Retinal pigment epithelial cell (primary cell): ENCODE results near the gene BFSP2.
"Not testable (repeated sequence)": the region's sequence is repeated elsewhere in the genome, so short reads cannot be mapped to it uniquely, and the experiment has no call there.

Source experiments
- DNase-seq: peaks from one replicate; pipeline ENCODE4 v3.0.0-alpha.2; 2010; ENCODE audit warnings: low read depth
- H3K4me3 ChIP-seq: 2 replicates; pipeline ENCODE4 v1.5.1; 2011; ENCODE audit warnings: mild to moderate bottlenecking, low read length, control low read depth, moderate library complexity
- TF ChIP-seq, protein P1 (sequence below): conservative IDR thresholded peaks from 2 replicates; pipeline ENCODE4 v1.5.1; 2011; ENCODE audit warnings: low read depth, low read length, control low read depth, inconsistent platforms

The BFSP2 gene

DNA sequence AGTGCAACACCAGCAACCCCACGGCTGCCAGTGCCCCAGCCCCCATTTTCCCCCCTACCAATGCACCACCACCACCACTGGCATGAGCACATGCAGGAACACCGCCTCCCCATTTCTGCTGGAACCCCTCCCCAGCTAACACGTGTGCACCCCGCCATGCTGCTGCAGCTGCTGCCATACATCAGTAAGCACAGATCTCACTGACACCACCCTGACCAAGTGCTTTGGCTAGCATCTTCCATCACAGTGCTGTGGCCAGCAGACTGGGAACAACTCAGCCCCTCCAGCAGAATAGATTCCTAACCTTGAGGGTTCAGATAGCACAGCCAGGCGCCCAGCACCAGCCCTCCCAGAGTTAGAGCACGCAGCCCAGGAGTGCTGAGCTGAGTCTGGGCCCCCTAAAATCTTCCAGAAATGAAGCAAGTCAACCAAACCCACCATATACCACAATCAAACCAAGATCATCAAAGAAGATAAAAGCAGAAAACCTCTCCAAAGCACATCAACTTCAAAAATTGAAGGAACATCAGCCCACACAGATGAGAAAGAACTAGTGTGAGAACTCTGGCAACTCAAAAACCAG, 92.4 kb downstream of the BFSP2 start:
- H3K4me3 ChIP-seq: no peak overlapping the region
- TF ChIP-seq, protein P1, sequence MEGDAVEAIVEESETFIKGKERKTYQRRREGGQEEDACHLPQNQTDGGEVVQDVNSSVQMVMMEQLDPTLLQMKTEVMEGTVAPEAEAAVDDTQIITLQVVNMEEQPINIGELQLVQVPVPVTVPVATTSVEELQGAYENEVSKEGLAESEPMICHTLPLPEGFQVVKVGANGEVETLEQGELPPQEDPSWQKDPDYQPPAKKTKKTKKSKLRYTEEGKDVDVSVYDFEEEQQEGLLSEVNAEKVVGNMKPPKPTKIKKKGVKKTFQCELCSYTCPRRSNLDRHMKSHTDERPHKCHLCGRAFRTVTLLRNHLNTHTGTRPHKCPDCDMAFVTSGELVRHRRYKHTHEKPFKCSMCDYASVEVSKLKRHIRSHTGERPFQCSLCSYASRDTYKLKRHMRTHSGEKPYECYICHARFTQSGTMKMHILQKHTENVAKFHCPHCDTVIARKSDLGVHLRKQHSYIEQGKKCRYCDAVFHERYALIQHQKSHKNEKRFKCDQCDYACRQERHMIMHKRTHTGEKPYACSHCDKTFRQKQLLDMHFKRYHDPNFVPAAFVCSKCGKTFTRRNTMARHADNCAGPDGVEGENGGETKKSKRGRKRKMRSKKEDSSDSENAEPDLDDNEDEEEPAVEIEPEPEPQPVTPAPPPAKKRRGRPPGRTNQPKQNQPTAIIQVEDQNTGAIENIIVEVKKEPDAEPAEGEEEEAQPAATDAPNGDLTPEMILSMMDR: no peak
- DNase-seq: no peak

DNA sequence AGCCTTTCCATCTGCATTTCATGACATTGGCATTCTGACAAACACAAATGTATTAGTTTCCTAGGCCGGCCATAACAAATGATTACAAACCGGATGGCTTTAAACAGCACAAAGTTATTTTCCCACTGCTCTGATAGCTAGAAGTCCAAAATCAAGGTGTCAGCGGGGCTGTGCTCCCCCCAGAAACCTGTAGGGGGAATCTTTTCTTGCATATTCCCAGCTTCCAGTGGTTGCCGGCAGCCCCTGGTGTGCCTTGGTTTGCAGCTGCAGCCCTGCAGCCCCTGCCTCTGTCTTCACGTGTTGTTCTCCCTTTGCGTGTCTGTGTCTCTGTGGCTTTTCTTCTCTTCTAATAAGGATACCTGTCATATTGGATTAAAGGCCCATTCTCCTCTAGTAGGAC, 94.6 kb downstream of the BFSP2 start:
- TF ChIP-seq, protein P1: peak; percentile 42
- no peak for DNase-seq
- no peak overlapping the region for H3K4me3 ChIP-seq

DNA sequence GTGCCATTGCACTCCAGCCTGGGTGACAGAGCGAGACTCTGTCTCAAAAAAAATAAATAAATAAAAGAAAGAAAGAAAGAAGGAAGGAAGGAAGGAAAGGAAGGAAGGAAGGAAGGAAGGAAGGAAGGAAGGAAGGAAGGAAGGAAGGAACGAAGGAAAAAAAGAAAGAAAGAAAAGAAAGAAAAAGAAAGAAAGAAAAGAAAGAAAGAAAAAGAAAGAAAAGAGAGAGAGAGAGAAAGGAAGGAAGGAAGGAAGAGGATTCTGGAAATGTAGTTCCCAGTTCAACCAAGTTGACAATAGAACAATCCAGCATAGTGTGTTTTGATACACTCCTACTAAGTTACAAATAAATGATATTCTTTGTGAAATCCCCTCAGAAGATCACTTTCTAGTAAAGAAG, 102.7 kb downstream of the BFSP2 start:
- DNase-seq, H3K4me3 ChIP-seq: not testable (repeated sequence)

DNA sequence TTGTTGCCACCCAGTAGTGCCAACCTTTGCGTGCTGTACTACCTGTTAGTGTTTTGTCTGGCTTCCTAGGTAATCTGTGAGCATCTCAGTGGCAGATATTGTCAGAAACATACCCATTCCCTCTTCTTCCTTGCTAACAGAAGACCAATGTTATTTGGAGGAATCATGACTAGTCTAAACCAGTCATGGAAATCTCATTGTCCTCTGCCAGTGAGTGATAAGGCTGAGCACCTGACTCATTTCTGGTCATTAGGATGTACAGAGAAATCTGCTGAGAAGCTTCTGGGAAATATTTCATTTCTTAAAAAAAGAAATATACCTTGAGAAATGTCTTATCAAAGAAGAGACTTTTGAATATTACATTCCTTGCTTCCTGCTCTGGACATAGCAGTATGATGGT, 103.6 kb downstream of the BFSP2 start:
- no peak for DNase-seq
- no peak overlapping the region for H3K4me3 ChIP-seq

DNA sequence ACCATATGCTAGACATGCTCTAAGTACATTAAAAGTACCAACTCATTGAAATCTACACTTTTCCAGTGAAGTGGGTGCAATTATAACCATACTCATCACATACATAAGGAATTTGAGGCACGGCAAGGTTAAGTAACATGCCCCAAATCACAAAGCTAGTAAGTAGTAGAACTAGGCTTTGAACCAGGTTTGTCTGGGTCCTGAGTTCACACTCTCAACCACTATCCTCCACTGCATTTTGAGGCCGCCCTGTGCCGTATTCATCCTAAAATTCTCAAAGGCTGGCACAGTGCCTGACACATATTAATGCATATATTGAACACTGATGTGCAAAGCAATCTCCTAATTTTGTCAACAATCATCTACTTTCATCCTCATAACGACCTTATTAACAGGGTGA, 104.9 kb downstream of the BFSP2 start:
- H3K4me3 ChIP-seq: no peak overlapping the region
- TF ChIP-seq, protein P1: no peak
- no peak for DNase-seq

More for the DNA sequence above, 103.6 kb downstream of the BFSP2 start:
- TF ChIP-seq, protein P1: no peak

DNA sequence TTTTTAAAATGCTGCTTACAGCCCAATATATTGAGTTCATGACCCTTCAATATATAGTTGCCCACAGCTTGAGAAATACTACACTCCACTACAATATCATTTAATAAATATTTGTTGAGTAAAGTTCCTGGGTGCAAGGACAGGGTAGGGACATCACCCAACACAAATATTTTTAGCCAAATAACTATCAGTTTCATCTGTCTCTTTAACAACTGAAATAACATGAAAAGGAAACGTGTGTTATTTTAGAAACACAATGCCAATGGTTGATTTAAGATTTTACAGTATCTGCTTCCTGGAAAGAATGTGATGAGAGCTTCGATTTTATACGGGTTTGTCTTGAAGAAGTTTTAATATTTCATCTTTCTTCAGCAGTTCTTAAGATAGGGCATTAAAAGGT, 106.0 kb downstream of the BFSP2 start:
- TF ChIP-seq, protein P1: no peak
- no peak overlapping the region for H3K4me3 ChIP-seq

DNA sequence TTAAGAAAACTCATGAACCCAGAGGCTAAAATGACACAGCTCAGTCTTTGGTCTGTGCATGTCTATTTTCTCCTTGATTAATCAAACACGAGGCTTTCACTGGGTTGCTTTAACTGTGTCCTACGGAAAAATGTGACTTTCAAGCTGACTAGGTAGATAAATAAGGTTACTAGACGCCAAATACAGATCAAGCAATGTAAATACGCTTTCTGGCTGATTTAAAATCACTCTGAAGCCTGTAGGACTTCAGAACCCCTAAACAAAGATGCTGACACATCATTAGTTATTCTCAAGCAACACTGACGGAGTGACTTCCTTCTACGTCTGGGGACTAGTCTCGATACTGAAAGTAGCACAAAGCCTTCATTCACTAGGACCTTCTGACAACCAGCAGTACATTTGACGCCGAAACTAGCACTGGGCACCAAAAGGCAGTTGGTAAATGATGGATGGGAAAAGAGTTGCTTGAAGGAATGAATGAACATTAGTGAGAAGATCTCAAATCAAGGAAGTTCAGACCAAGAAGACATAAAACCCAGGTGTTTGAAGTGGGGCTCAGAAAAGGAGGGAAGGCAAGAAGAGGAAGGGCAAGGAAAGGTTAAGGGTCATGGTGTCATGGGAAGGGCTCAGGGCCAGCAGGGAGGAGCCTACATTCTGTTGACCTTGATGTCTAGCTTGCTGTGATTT, 106.5 kb downstream of the BFSP2 start:
- no peak for DNase-seq
- no peak overlapping the region for H3K4me3 ChIP-seq
- TF ChIP-seq, protein P1: no peak

More for the DNA sequence above, 106.0 kb downstream of the BFSP2 start:
- no peak for DNase-seq
